ENCODE measurements around the gene DNAJC8.

The DNAJC8 gene

GRCh38 chr1:28155628-28156027, 77.2 kb downstream of the DNAJC8 start:
- TF ChIP-seq, protein P1, sequence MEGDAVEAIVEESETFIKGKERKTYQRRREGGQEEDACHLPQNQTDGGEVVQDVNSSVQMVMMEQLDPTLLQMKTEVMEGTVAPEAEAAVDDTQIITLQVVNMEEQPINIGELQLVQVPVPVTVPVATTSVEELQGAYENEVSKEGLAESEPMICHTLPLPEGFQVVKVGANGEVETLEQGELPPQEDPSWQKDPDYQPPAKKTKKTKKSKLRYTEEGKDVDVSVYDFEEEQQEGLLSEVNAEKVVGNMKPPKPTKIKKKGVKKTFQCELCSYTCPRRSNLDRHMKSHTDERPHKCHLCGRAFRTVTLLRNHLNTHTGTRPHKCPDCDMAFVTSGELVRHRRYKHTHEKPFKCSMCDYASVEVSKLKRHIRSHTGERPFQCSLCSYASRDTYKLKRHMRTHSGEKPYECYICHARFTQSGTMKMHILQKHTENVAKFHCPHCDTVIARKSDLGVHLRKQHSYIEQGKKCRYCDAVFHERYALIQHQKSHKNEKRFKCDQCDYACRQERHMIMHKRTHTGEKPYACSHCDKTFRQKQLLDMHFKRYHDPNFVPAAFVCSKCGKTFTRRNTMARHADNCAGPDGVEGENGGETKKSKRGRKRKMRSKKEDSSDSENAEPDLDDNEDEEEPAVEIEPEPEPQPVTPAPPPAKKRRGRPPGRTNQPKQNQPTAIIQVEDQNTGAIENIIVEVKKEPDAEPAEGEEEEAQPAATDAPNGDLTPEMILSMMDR (IDR thresholded peaks at IDR 0.05) = no peak
- no peaks in the 10 kb centered on the region for H3K27me3 ChIP-seq
- no peaks in the 10 kb centered on the region for H3K9me3 ChIP-seq
- intact Hi-C loops (cut with DNase I; ENCODE audit: low total_unique reads) = no loop called here
- no peaks in the 10 kb centered on the region for H3K36me3 ChIP-seq
- H3K4me3 ChIP-seq = no peak overlapping the region
- no peak for DNase-seq
- H3K27ac ChIP-seq = no peak overlapping the region
- no peaks in the 10 kb centered on the region for H3K4me1 ChIP-seq

DNA sequence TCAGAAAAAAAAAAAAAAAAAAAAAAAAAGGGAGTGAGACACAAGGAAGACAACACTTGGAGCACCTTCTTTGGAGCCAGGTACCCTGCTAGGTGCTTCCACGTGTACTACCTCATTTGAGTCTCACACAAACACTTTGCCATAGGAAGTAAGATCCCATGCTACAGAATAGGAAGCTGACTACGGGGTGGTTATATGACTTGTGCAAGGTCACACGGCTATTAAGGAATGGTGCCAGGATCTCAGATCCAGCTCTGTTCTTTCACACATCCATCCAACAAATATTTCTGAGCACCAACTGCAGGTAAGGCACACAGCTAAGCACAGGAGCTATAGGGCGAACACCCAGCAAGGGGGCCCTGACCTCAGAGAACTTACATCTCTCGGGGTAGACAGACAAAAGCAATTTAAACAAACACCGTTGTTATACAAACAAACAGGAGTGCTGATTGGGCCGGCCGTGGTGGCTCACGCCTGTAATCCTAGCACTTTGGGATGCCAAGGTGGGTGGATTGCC, 78.7 kb downstream of the DNAJC8 start:
- no peak overlapping the region for H3K27ac ChIP-seq
- no peak overlapping the region for H3K4me3 ChIP-seq
- H3K36me3 ChIP-seq = peaks cover 0 to 3% (median 0%) of the 10 kb centered on the region in 3 donors
- TF ChIP-seq, protein P1 (IDR thresholded peaks at IDR 0.05) = no peak
- no peaks in the 10 kb centered on the region for H3K9me3 ChIP-seq
- DNase-seq = no peak
- H3K27me3 ChIP-seq = no peaks in the 10 kb centered on the region
- intact Hi-C loops (cut with DNase I; ENCODE audit: low total_unique reads) = no loop called here
- H3K4me1 ChIP-seq = no peaks in the 10 kb centered on the region
